ENCODE results near the gene GMDS.

GMDS gene

GRCh38 chr6:2178125-2178524 lies 67.3 kb downstream of the GMDS start:
- no peak for DNase-seq (ENCODE audit: low read depth)

- no peak for DNase-seq (ENCODE audit: low read depth)
Observed at GRCh38 chr6:2175825-2176224, 69.6 kb downstream of the GMDS start.

- no peak for DNase-seq (ENCODE audit: low read depth)
Observed at GRCh38 chr6:2173203-2173961, 72.0 kb downstream of the GMDS start.

- DNase-seq (ENCODE audit: low read depth): no peak
Observed at GRCh38 chr6:2171728-2172127, 73.7 kb downstream of the GMDS start.

- no peak for DNase-seq (ENCODE audit: low read depth)
Observed at GRCh38 chr6:2168480-2168879, 76.9 kb downstream of the GMDS start.

GRCh38 chr6:2166717-2167116 lies 78.7 kb downstream of the GMDS start:
- no peak for DNase-seq (ENCODE audit: low read depth)

- no peak for DNase-seq (ENCODE audit: low read depth)
Observed at GRCh38 chr6:2165286-2165685, 80.1 kb downstream of the GMDS start.

- no peak for DNase-seq (ENCODE audit: low read depth)
Observed at GRCh38 chr6:2164481-2164880, 80.9 kb downstream of the GMDS start.

- no peak for DNase-seq (ENCODE audit: low read depth)
Observed at GRCh38 chr6:2162079-2162445, 83.3 kb downstream of the GMDS start.

GRCh38 chr6:2158596-2159271 lies 86.7 kb downstream of the GMDS start:
- DNase-seq (ENCODE audit: low read depth): no peak

- DNase-seq (ENCODE audit: low read depth): peak; percentile 91
Observed at GRCh38 chr6:2157441-2158127, 87.8 kb downstream of the GMDS start.

GRCh38 chr6:2155206-2155605 lies 90.2 kb downstream of the GMDS start:
- DNase-seq (ENCODE audit: low read depth): no peak

GRCh38 chr6:2149361-2150006 lies 95.9 kb downstream of the GMDS start:
- no peak for DNase-seq (ENCODE audit: low read depth)

- no peak for DNase-seq (ENCODE audit: low read depth)
Observed at GRCh38 chr6:2148748-2149147, 96.7 kb downstream of the GMDS start.

GRCh38 chr6:2147766-2148448 lies 97.5 kb downstream of the GMDS start:
- DNase-seq (ENCODE audit: low read depth): no peak

- no peak for DNase-seq (ENCODE audit: low read depth)
Observed at GRCh38 chr6:2147261-2147660, 98.1 kb downstream of the GMDS start.

- DNase-seq (ENCODE audit: low read depth): no peak
Observed at GRCh38 chr6:2144210-2144609, 101.2 kb downstream of the GMDS start.

- DNase-seq (ENCODE audit: low read depth): no peak
Observed at GRCh38 chr6:2141644-2142290, 103.6 kb downstream of the GMDS start.

GRCh38 chr6:2140438-2141128 lies 104.8 kb downstream of the GMDS start:
- DNase-seq (ENCODE audit: low read depth): no peak

GRCh38 chr6:2135401-2135800 lies 110.0 kb downstream of the GMDS start:
- DNase-seq (ENCODE audit: low read depth): no peak

GRCh38 chr6:2134554-2134953 lies 110.9 kb downstream of the GMDS start:
- DNase-seq (ENCODE audit: low read depth): no peak
